HG02852 (cell line): Measurements from ENCODE around the gene SCD5.

ENCODE experiments used
- ATAC-seq: cut with Tn5 transposase; IDR thresholded peaks from one replicate; pipeline ENCODE4 v1.9.1; 2021; ENCODE audit warnings: mild to moderate bottlenecking, moderate library complexity; ENCODE audit not compliant: unreplicated experiment

Gene SCD5

DNA sequence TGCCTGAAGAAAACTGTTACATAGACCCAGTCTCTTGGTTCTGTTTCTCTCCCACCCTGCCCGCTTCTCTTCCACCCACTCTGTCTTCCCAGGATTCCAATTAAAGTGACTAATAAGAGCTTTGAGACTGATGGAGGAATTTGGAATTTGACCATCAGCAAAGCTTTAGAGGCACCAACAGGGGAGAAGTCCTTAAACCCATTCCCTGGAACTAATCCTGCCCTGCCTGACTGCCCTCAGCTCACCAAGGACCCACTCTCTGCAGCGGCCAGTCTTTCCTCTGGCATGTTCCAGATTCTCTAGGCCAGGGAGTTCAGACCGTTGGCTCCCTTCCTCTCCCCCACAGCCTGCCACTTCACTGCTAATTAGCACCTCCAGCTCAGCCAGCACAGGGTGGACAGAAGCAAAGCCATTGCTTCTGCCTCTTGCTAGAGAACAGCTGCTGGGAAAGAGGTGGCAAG, 23.9 kb downstream of the SCD5 start:
- no peak for ATAC-seq

DNA sequence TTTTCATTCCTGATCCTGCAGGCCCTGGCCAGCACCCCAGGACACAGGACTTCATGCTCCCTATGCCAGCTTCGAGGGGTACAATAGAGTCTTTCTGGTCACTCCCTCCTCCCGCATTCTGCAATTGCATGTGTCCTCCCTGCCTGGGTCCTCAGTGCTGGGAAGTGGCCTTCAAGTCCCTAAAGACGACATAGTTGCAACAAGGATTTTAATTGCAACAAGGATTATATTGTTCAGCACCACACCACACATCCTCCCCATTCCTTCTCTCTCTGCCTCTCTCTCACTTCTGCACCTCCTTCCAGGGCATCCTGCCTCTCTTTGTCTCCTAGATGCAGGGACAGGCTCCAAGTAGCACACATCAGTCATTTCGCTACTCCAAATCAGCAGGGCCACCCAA, 25.5 kb downstream of the SCD5 start:
- ATAC-seq: no peak

DNA sequence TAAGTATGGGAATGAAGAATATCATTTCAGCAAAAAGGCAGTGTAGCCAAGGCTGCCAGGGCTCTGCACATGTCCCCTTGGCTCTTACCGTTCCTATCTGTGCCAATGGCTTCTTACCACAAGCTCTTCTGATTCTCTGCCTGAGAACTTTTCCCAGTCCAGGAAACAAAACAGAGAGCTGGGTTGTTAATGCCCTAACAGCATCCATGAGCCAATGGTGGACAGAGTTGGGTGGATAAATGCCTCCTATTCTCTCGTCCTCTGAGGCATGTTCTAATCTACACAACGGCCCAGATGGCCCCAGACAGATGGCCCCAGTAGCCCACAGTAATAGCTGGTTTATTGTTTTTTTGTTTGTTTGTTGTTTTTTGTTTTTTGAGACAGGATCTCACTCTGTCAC, 28.0 kb downstream of the SCD5 start:
- ATAC-seq: no peak

DNA sequence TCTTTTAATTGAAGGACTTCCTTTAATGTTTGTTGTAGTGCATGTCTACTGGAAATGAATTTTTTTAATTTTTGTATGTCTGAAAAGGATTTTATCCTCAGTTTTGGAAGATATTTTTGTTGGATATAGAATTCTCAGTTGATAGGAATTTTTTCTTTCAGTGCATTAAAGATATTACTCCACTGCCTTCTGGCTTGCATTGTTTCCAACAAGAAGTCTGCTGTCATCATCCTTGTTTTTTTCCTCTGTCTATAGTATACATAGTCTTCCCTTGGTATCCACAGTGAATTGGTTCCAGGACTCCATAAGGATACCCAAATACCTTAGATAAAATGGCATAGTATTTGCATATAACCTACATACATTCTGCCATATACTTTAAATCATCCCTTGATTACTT, 33.5 kb downstream of the SCD5 start:
- ATAC-seq: no peak

DNA sequence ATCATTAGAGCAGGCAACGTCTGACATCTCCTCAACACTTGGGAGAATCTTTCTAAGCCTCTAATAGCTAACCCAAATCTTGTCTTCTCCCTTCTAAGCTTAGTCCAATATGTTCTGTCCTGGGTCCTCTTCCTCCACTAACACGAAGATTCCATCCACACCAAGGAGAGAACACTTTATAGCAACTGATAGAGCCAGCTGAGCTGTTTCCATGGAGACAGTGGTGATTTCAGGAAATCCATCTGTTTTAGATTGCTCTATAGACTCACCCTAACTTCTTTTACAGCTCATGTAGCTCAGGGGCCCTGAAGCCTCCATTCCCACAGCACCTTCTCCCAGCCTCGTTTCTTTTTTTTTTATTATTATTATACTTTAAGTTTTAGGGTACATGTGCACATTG, 37.4 kb downstream of the SCD5 start:
- no peak for ATAC-seq

DNA sequence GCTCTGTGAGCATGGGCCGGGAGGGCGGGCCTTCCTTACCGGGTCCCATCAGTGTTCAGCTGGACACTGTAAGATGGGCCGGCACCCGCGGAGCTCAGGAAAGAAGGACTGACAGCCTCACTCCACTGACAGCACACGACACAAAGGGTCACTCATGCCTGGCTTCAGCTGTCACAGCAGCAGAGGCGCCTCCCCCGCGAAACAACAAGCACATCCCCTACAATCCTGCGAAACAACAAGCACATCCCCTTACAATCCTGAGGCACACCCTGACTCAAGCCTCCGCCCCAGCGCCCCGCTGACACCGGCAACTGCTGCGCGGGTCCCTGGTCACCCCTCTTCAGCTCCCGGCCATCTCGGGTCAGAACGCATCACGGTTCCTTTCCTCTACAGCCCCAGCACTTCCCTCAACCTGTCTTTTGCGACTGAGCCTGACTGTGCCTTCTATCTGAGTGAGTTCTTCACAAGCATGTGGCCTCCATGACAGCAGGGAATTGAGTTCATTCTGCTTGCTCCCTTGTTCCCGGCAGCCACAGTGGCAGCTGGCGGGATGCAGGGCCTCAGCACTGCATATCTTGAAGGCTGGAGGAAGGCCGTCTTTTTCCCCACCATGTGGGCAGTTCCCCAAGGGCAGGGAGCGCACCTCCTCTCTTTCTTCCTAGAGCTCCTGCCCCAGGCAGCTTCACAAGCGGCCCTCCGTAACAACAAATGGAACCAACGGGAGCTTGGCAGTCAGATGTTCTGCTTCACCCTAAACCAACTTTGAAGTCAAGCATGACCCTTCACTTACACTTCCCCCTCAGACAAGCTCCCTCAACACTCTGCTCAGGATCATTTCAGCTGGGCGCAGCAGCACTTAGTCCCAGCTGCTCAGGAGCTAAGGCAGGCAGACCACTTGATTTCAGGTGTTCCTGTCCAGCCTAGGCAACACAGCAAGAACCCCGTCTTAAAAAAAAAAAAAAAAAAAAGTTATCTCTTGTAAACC, 39.6 kb downstream of the SCD5 start:
- ATAC-seq: no peak

DNA sequence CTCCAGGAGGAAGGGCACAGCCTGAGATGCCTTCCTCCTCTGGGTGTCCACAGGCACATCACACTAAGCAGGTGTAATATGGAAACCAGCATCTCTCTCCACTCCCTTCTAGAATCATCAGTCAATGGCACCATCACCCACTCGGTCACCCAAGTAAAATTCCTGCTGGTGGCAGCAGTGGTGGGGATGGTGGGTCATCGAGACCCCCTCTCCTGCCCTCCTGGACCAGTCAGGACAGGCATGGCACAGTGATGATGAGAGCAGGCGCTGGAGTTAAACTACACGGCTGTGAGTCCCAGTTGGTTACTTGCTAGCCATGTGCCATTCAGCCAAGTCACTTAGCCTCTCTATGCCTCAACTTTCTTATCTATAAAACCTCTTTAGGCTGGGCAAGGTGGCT, 42.5 kb downstream of the SCD5 start:
- no peak for ATAC-seq

DNA sequence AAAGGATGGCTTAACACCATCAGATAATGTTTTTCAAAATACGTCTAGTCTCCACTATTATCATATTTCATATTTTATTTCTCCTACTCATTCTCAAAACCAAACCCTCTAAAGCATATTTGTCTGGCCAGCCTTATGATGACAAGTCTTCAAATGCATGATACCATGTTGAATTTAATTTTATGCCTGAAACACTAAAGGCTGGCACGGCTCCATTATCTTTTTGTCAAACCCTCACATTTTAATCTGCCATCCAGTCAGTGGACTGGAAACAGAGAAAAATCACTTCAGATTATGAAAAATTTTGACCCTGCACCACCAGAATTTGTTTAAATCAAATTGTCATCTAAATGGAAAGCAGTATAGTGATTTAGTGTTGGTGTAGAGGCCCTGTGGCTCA, 42.9 kb downstream of the SCD5 start:
- no peak for ATAC-seq

DNA sequence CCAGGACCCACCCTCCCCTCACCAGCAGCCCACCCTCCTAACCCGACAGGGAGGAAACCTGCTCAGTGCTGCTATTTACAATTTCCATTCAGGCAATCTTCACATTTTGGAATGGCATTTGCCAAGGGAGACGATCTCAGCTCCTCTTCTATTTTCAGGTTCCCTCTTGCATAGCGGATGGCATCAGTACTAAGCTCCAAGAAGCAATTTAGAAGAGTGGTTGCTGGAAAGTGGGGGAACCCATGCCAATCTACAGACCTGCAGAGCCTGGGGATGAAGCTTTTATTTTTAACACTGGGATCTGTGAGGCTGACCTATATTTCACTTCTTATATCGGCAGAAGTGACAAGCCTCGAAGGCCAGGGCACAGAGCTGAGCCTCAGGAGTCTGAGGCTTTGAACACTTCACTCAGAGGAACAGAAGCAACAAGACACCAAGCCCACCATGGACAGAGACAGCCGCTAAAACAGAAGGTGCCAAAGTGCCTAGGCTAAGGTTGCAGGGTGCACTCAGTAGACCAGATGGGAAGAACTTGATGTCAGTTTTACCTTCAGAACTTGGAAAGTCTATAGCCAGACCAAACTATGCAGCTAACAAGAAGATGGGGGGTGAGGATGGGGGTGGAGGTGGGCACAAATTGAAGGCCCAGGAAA, 44.0 kb downstream of the SCD5 start:
- ATAC-seq: no peak

DNA sequence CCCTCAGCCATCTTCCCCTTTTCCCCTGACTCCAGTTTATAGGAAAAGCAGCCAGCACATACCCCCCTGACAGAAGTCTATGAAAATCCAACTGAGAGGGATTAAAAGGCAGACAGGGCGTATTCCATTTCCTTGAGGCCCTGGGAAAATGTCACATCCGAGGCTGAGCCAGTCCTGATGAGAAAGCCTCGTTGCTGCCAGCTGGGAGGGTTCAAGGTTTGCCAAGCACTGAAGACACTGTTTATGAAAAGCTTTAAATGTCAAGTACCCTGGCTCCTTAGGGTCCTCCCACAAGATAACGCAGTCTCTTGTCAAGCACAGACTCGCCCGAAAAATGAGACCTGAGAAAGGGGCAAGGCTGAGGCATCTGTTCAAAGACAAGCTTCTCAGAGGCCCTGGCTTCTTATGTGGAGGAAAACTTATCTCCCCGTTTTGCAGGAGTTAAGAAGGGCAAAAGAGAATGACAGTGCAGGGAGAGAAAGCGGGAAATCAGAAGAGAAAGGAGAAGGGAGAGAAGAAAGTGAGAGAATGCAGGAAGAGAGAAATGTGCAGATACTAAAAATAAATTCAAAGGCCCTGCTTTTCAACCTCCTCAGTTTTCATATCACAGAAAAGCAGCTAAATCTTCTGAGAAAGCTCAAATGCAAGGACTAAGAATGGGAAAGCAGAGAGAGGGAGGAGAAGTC, 44.7 kb downstream of the SCD5 start:
- no peak for ATAC-seq

DNA sequence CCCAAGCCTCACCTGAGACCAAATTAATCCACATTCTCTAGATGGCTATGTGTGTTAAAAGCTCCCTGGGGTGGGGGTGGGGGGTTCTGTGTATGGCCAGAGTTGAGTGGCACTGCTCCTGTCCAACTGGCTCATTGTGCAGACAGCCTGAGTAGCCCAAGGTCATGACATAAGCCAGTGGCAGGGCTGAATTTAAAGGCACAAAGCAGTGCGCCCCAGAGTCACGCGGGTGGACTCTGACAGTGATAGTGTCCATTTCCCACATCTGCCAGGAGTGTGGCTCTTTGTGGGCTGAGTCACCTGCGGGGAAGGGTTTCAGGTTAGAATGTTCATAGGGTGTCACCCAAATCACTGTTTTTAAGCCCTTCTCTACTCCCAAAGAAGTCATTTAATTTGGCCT, 45.4 kb downstream of the SCD5 start:
- no peak for ATAC-seq

DNA sequence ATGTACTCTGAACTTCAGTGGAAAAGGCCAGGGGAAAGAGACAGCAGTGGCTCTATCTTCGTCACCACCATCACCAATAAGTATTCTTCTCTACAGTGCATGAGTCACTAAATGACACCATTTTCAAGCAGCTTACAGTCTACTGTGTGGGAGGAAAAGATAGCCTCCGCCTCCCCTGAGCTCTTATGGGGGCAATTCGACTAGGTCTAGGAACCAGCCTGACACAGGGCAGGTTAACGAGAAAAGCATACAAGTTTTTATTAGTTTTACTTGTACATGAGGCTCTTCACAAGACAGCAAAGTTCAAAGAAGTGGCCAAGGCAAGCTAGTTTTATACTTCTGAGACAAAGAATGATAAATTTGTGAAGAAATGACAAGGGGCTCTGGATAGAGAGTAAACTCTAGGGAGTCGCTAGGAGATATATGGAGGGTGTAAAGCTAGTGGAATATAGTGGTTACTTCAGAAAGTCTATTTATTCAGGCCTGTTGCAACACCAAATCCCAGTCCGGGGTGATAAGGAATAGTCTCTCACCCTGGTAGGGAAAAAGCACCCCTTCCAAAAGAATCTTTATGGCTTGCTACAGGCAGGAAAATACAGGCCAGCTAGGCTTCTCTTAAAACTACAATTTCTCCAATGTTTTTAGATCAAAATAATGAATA, 49.7 kb downstream of the SCD5 start:
- ATAC-seq: no peak

DNA sequence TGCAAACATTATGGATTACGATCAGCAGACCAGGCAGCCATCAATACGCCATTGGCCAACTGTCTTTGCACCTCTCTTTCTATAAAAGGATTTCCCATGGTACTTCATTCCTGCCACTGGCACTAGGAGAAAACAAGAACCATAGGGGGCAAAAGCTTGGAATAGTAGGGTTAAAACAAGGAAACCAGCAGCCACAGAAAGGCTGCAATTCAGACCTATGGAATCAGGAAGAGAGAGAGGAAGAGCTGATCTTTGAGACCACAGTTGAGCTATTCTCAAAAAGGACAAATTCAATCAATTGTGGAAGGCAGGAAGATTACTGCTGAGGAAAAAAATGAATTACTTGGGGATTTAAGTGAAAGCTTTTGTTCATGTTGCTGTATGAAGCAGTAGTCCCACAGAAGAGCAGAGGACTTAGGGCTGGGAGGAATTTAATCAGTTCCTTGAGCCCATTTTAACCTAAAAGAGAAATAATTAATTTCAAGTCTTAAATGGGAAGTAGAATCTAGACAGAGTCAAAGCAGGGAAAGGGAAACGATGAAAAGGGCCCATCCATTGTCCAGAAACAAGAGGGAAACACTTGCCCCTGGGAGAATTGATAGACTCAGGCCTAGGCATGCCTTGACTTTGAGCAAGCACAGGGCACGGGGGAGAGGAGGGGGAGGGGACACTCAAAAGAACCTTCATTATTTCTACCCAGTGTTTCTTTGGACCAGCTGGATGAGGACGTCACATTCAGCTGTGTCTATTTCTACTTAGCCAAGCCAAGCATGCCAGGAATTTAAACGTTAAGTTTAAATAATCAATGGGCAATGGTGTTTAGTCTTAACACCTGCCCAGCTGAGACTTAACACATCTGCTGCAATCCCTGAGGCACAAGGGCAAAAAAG, 50.7 kb downstream of the SCD5 start:
- no peak for ATAC-seq

DNA sequence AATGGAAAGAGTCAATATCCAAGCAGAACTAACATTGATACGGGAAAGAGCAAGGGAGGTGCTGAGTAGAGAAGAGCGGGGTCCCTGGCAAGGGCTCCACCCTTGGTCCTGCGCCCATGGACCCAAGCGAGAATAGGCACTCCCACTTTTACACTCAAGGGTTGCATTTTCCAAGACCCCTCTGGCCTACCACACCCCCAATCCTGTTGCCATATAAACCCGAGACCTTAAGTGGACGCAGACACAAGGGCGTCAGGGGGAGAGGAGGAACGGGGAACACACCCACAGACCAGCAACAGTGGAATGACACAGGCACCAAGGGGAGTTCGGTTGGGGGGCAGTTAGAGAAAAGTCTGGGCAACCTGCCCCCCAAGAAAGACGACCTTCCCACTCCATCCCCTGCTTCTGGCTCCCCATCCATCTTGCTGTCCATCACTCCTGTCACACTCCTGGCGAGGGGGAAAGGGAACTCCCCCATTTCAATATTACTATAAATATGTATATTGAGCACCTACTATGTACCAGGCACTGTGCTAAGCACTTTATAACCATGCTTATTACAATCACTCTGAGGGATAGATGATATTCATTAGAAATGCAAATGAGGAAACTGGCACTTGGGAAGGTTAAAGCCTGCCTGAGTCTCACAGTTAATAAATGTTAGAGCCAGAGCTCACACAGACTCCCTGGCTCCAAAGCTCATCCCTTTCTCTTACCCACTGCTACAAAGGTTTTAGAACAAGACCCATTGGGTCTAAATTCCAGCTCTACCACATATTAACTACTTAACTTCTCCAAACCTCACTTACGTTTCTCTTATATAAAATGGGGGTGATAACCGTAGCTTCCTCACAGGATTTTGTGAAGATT, 51.7 kb downstream of the SCD5 start:
- ATAC-seq: no peak

DNA sequence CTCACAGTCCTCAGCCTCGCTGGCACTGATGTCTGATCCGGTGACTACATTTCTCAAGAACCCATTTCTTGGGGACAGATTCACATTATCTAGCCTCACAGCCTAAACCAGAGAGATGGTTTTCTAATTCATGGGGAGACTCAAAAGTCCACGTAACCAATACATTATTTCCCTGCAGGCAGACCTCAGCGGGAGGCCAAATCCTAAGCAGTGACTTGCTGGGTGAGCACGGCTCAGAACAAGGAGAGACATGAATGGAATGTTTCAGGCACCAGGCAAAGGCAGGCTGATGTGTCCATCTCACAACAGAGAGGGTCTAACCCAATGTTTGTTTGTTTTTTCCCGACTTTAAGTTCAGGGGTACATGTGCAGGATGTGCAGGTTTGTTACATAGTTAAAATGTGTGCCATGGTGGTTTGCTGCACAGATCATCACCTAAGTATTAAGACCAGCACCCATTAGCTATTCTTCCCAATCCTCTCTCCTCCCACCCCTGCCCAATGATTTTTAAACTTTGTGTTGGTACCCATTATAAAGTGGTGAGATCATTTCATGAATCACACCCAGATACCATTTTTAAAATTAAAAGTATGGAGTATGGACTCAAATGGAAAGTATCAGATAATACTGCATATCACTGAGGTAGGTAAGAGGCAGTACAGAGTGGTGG, 53.3 kb downstream of the SCD5 start:
- no peak for ATAC-seq

DNA sequence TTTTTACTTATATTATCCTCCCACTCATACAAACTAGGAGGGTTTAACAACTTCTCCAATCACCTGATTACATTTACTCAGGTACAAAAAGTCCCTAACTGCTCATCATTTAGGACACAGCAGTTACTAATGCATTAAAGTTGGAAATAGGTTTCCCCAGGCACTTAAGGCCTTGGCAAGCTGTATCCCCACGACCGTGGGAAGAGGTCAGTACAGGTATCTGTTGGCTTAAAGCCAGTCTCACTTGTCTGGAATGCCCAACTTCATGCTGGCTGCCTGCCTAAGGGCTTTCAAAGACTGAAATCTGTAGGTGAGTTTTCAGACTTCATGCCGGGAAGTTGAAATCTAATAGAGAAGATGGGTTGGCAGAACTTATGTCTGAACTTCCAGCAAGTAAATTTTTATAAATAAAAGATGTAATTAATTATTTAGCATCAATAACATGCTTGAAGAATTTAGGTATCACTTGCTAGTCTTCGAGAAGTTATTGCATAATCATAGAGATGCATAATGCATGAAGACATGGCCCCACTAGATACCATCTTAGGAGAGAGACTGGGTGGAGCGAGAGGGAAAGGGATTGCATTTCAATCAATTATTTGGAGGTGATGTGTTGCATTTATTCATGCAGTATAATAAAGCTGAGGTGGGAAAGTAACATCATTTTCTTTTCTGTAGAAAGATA, 54.2 kb downstream of the SCD5 start:
- ATAC-seq: no peak

DNA sequence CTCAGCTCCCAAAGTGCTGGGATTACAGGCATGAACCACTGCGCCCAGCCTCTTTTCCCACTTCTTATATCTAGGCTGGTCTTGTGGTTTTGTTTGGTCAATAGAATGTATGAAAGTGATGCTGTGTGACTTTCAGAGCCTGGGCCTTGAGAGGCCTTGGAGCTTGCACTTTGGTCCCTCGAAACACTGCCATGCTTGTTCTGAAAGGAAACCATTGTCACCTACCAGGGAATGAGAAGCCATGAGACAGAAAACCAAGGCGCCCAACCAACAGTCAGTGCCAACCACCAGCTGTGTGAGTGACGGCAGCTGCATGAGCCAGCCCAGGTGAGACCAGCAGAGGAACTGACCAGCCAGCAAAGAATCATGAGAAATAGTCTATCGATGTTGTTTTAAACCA, 57.4 kb downstream of the SCD5 start:
- ATAC-seq: no peak
